ENCODE measurements around the gene CCN5.
"Not testable (repeated sequence)": the region's sequence is repeated elsewhere in the genome, so short reads cannot be mapped to it uniquely, and the experiment has no call there.

CCN5 gene

DNA sequence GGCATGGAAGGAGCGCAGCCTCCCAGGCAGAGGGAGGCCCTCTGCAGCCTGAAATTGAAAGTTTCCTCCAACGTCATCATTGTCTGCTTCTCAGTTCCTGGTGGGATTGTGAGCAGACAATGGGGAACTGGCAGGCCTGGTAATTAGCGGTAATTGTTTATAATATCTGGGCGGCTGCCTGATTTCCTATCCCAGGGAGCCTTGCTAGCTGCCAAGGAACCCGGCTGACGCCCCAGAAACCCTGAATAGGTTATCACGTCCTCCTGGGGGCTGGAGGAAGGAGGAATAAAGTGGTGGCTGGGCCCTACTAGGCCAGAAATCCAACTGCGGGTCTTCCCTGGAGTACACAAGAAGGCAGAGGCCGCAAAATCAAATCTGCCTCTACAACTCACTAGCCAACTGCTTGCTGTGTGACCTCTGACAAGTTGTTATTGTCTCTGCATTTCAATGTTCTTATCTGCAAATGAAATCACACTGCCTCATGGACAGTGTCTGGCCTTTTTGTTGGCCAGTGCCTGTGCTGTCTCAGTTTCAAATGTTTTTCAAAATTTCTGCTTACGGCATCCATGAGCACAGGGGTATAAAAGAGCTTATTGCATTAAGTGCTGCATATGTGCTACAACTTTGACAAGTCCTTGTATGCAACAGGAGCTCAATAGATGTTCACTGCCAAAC, 47.4 kb downstream of the CCN5 start:
- DNase-seq, result no peak

GRCh38 chr20:44763798-44764197, 48.6 kb downstream of the CCN5 start:
- not testable (repeated sequence) for DNase-seq

GRCh38 chr20:44765091-44765490, 49.9 kb downstream of the CCN5 start:
- no peak for DNase-seq

DNA sequence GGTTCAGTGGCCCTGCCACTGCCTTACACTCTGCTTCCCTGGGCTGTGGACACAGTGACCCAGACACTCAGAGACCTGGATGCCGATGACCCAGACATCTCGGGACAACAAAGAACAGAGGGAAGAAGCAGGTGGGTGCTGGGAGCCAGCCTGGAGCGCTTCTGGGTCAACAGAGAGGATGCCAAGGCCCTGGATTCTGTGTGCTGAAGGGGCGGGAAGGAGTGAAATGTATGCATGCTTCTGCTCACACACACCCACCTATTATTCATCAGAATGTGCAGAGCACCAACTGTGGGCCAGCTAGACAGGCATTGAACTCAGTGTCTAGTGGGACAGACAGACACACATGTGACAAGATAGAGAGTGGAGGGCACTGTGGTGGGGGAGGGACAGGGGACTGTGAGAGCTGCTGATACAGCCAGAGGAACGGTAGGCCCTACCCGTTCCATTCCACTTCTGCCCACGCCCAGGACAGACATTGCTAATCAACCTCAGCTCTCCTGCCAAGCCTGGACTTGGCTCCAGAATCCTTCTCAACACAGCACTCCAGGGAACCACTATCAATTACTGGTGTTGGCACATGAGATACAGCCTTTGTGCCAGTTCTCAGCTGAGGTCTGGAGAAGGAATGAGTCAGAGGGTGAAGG, 50.7 kb downstream of the CCN5 start:
- no peak for DNase-seq

GRCh38 chr20:44768256-44768655, 53.1 kb downstream of the CCN5 start:
- DNase-seq, result no peak

DNA sequence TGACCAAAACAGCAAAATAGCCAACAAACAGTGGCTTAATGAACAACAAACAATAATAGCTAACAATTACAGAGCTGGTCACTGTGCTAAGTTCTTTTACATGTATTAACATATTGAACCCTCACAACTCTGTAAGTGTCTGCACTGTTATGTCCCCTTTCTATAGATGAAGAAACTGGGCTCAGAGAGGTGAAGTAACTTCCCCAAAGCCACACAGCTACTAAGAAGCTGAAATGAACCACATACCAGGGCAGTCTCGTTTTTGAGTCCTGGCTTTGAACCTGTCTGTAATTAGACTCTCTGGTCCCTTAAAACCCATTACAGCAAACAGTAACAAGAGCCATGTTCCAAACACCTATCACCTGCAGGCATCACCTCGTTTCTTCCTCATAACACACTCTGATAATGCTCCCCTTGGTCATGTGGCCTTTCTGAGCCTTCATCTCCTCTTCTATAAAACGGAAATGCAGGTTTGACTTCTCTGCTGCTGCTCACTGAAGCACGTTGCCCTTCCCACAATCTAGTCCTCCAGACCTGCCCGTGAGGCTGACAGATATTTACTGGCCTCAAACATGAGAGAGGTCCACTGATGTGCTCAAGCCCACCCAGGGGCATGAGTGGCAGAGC, 53.8 kb downstream of the CCN5 start:
- no peak for DNase-seq

GRCh38 chr20:44769481-44769863, 54.3 kb downstream of the CCN5 start:
- DNase-seq, result no peak

GRCh38 chr20:44770484-44771171, 55.5 kb downstream of the CCN5 start:
- no peak for DNase-seq

DNA sequence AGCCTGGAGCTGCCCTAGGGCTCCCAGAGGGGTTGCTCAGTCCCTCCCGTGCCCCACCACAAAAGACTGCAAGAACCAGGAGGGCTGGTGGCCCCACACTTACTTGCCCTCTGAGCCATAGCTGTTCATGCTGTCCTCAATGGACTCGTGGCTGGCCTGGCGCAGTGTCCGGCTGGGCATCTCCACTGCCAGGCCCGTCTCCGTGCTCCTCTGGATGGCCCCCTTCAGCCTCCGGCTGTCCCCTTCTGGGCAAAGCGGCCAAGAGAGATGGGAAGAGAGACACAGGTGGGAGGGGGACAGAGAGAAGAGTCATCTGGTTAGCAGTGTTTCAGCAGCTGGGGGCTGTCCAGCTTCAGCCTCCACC, 56.0 kb downstream of the CCN5 start:
- DNase-seq, result no peak

GRCh38 chr20:44772636-44773035, 57.5 kb downstream of the CCN5 start:
- no peak for DNase-seq

DNA sequence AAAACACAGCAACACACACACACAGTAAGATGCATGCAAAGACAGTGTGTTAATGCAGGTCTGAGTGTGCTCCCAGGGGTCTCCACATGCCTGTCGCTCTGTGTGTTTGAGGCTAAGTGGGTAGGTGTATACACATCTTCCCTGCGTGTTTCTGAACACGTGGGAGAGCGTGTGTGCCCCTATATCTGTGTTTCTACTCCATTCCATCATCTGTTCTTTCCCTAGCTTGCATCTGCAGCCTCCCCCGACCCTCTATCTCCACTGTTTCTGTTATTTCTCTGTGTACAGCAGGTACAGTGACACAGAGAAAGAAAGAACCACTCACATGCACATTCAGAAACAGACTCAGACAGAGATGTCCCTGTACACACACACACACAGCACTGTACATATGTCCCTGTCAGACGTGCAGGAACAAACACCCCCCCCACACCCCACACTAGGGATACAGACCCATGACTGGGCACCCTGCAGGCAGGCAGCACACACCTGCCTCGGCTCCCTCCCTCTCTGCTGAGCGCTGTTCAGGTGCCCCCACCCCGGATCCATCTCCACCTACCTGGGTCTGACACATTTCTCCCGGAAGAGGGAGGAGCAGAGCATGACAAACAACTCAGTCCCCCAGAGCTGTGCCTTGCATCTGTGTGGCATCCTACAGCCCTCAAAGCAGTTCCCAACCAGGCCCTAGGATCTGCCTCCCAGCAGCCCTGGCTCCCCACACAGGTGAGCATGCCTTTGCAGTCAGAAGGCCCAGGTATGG, 58.1 kb downstream of the CCN5 start:
- no peak for DNase-seq

DNA sequence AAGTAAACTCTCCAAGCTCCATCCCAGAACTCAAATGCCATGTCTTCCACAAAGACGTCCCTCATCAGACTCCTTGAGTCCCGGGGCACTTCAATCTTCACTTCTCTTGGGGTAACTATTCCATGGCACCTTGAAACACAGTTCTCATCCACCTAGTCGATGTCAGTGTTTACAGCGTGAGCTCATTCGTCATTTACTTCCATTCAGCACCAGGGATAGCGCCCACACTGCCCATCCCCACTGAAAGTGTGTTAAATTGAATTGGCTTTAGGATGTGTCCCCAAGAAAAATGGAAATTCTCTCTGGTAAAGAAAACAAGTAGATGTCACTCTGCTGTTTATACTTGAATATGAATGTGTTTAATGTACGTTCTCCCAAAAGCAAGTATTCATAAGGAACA, 61.8 kb downstream of the CCN5 start:
- no peak for DNase-seq

All from stimulated activated CD4-positive, alpha-beta T cell treated with anti-CD3 and anti-CD28 coated beads, Interleukin-1b, Interleukin-23, amount 100 ng/mL, for 48 hours (primary cell).